ENCODE measurements around the gene PCAT6.

PCAT6 gene

DNA sequence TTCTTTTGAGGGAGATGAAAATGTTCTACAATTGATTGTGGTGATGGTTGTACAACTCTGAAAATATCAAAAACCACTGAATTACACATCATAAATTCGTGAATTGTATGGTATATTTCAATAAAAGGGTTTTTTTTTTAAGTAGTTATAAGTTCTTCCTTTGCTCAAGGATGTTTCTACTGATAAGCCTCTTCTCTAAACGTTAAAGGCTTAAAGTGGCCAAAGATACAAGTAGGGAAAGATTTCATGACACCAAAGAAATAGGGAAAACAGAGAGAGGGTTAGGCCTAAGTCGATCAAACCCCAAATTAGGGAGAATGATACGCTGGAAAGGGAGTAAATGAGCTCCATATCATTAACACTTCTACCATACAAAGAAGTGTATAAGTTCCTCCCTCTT, 6.6 kb upstream of the PCAT6 start:
- no peak overlapping the region for H3K4me3 ChIP-seq (ENCODE audit: low read depth, low read length)
- H3K36me3 ChIP-seq = peaks cover 4% of the 10 kb centered on the region; the same call in 1 of the 2 replicates
- TF ChIP-seq, protein P1, sequence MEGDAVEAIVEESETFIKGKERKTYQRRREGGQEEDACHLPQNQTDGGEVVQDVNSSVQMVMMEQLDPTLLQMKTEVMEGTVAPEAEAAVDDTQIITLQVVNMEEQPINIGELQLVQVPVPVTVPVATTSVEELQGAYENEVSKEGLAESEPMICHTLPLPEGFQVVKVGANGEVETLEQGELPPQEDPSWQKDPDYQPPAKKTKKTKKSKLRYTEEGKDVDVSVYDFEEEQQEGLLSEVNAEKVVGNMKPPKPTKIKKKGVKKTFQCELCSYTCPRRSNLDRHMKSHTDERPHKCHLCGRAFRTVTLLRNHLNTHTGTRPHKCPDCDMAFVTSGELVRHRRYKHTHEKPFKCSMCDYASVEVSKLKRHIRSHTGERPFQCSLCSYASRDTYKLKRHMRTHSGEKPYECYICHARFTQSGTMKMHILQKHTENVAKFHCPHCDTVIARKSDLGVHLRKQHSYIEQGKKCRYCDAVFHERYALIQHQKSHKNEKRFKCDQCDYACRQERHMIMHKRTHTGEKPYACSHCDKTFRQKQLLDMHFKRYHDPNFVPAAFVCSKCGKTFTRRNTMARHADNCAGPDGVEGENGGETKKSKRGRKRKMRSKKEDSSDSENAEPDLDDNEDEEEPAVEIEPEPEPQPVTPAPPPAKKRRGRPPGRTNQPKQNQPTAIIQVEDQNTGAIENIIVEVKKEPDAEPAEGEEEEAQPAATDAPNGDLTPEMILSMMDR (IDR thresholded peaks at IDR 0.05; ENCODE audit: low read depth, low read length) = no peak
- H3K9me3 ChIP-seq (ENCODE audit: severe bottlenecking) = peaks cover 3% of the 10 kb centered on the region
- H3K27ac ChIP-seq = no peak overlapping the region
- DNase-seq = no peak
- H3K27me3 ChIP-seq (ENCODE audit: insufficient read depth, low read depth, severe bottlenecking) = no peaks in the 10 kb centered on the region

DNA sequence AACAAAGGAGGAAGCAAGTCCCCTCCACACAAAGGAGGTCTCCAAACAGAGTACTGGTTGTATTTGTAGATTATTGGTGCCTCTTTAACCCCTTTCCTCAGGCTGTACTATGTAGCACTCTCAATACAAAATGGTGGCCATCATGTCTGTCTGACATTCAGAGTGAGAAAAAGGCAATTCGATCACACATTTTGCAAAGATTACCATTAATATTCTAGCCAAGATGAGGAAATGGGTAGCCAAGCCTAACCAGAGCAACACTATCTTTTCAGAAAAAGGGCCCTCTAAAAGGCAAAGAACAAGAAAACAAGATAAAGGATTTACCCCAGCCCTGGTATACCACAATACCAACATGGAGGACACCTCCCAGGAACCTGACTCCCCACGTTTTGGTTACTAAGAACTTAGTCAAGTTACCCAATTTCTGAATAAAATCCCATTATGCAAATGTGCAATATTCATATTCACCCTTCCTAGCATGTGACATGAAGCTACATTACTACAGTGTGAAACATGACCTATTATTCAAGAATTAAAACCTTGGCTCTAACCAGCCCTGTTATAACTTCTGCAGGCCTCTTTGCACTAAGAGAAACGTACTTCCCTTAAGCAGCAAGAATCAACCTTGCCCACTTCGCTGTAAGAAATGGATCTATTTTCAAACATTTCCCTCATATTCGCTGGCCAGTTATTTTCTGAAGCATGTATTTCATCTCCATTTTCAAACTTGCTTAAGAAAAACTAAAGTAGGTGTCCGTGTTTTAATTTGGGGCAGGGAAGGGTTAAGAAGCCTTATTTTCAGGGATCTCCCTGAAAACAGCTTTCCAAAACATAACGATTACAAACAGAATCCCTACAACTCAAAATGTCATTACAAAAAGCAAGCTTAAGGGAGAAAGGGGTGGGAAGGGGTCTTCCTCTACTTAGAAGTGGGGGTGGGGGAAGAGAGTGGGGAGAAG, 4.6 kb upstream of the PCAT6 start:
- DNase-seq = no peak
- H3K4me3 ChIP-seq (ENCODE audit: low read depth, low read length) = peak overlapping the region; percentile 69
- H3K27ac ChIP-seq = peak overlapping the region; percentile 85
- H3K27me3 ChIP-seq (ENCODE audit: insufficient read depth, low read depth, severe bottlenecking) = no peaks in the 10 kb centered on the region
- H3K9me3 ChIP-seq (ENCODE audit: severe bottlenecking) = no peaks in the 10 kb centered on the region
- H3K36me3 ChIP-seq = peaks cover 4% of the 10 kb centered on the region; the same call in 1 of the 2 replicates
- TF ChIP-seq, protein P1 (IDR thresholded peaks at IDR 0.05; ENCODE audit: low read depth, low read length) = no peak

DNA sequence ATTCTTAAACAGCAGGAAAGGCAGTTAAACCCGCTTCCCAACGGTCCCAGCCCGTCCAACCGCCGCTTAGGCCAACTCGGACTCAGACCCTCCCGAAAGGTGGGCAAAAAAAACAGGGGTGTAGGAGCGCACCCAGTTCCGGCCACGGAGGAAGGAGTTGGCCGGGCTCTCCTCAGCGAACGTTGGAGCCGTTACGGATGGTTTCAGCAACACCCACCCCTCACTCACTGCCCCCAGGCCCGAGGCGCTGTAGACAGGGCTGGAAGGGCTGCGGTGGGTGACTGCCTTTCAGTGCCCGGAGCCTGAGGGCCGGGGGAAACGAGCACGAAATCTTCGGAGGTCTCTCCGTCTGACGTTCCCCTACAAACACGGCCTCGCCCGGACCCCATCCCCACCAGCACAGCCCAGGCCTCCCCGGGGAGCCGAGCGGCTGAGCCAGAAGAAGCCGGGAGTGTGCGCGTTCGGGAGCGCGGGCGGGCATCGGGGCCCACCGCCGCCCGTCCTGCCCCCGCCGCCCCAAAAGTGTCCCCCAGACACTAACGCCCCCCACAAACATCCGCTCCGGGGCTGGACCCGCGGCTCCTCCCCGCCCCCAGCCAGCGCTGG, 3.8 kb upstream of the PCAT6 start:
- DNase-seq = peak; percentile 66

DNA sequence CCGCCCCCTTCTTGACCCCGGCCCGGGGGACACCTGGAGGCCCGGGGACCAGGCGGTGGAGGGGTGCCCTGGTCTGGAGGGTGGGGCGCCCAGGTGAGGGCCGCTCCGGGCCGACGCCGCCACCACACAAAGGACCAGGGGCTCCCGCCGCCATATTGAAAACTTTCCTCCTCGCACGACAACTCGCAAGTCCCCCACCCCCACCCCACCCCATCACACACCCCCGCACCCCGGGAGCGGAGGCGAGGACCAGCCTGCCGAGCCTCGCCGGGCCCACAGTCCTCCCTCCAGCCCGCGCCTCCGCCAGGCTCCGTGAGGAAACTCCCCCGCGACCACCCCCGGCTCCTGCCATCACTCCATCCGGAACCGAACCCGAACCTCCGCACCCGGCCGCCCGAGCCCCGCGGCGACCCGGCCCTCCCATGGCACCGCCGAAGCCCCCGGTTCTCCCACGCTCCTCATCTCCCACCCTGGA, 3.3 kb upstream of the PCAT6 start:
- H3K27ac ChIP-seq = peak overlapping the region; percentile 85
- DNase-seq = peak; percentile 74
- no peaks in the 10 kb centered on the region for H3K9me3 ChIP-seq (ENCODE audit: severe bottlenecking)
- TF ChIP-seq, protein P1 (IDR thresholded peaks at IDR 0.05; ENCODE audit: low read depth, low read length) = no peak
- no peaks in the 10 kb centered on the region for H3K27me3 ChIP-seq (ENCODE audit: insufficient read depth, low read depth, severe bottlenecking)
- peaks cover 4% of the 10 kb centered on the region; the same call in 1 of the 2 replicates for H3K36me3 ChIP-seq
- peak overlapping the region; percentile 69 for H3K4me3 ChIP-seq (ENCODE audit: low read depth, low read length)

More for the DNA sequence above, 3.8 kb upstream of the PCAT6 start:
- Histone ChIP-seq H3K9me3 (ENCODE audit: severe bottlenecking) (no peaks in the 10 kb centered on the region), H3K36me3 (peaks cover 4% of the 10 kb centered on the region; the same call in 1 of the 2 replicates), H3K27me3 (ENCODE audit: insufficient read depth, low read depth, severe bottlenecking) (no peaks in the 10 kb centered on the region), H3K4me3 (ENCODE audit: low read depth, low read length) (peak overlapping the region; percentile 69), H3K27ac (peak overlapping the region; percentile 85)
- TF ChIP-seq, protein P1 (IDR thresholded peaks at IDR 0.05; ENCODE audit: low read depth, low read length) = no peak

DNA sequence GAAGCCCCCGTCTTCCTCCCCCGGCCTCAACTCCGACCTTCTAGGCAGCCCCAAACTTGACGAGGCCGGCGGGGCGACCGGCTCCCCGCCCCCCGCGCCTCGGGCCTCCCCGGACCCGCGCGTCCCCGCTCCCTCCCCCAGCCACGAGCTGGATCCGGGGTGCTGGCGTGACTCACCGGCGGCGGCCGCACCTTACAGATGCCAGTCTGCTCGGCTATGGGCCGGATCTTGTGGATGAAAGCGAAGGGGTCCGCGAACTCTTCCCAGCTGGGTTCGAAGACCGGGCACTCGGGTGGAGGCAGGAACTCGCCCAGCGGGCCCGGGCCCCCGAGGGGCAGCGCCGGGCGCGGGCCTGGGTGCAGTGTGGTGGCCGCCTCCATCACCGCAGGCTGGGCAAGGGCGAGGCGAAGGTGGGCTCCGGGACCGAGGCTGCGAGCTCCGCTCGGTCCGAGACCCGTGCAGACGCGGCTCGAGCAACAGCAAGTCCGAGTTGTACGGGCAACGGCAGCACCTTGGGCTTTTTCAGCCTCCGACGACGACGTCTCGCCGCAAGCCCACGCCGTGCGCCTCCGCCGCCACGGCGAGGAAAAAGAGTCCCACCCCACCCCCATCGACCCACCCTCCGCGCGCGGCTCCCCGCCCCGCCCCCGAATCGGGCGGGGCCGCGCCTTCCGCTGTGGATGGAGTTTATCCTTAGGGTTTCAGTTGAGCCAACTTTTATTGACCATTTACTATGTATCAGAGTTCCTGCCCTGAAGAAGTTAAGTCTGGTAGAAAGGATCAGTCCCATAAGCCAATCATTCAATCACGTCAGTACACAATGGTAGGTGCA, 2.6 kb upstream of the PCAT6 start, which contains the start of gene KDM5B:
Gene KDM5B, minus strand, starts transcription at position 496 of the 832 bp plus-strand sequence. Its CDS starts 116 bp downstream, at position 380.
- Histone ChIP-seq H3K9me3 (ENCODE audit: severe bottlenecking) (no peaks in the 10 kb centered on the region), H3K27me3 (ENCODE audit: insufficient read depth, low read depth, severe bottlenecking) (no peaks in the 10 kb centered on the region), H3K27ac (peak within 1 kb of the TSS; percentile 85), H3K36me3 (peaks cover 4% of the 10 kb centered on the region; the same call in 1 of the 2 replicates), H3K4me3 (ENCODE audit: low read depth, low read length) (peak within 1 kb of the TSS; percentile 69)
- peak; percentile 94 for DNase-seq
- TF ChIP-seq, protein P1 (IDR thresholded peaks at IDR 0.05; ENCODE audit: low read depth, low read length) = no peak
